Superior temporal gyrus (tissue), 1 donor: Measurements from ENCODE around the gene CEACAM16.
"Not testable (repeated sequence)": the region's sequence is repeated elsewhere in the genome, so short reads cannot be mapped to it uniquely, and the experiment has no call there.

Experiments used
- DNase-seq: peaks from one replicate; pipeline ENCODE4 v3.0.0-alpha.2; 2016; ENCODE audit errors: extremely low spot score

Gene CEACAM16

DNA sequence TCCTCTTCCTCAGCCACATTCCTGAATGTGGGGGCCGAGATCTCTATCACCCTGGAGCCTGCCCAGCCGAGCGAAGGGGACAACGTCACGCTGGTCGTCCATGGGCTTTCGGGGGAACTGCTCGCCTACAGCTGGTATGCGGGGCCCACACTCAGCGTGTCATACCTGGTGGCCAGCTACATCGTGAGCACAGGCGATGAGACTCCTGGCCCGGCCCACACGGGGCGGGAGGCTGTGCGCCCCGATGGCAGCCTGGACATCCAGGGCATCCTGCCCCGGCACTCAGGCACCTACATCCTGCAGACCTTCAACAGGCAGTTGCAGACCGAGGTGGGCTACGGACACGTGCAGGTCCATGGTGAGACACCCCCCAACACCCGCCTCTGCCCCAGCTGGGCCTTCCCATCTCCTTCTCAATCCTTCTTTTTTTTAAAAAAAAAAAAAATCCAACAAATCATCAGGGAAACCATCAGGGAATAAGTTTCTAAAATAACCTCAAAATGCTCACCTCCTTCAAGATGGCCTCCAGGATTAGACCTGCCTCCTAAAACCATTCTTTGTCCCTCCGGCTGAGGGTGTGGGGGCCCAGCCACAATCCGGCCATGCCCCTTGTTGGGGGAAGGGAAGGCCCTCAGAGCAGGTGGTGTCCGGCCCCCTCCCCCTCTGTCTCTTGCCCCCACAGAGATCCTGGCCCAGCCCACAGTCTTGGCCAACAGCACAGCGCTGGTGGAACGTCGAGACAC is 4.6 kb downstream of the CEACAM16 start:
- DNase-seq: no peak

DNA sequence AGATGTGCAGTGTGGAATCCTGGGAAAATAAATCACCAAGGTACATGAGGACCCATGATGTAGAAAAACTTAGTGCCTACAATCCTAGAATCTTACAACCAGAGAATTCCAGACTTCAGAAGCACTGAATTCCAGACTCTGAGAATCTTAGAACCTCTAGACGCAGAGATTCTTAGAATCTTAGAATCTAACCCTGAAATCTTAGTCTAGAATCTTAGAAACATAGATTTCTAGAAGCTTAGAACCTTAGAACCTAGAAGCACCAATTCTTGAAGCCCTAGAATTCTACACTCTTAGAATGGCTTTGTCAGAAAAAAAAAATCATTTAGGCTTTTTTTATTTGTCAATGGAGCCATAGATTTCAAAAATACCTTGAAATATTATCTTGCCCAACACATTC is 6.0 kb downstream of the CEACAM16 start:
- DNase-seq: no peak

DNA sequence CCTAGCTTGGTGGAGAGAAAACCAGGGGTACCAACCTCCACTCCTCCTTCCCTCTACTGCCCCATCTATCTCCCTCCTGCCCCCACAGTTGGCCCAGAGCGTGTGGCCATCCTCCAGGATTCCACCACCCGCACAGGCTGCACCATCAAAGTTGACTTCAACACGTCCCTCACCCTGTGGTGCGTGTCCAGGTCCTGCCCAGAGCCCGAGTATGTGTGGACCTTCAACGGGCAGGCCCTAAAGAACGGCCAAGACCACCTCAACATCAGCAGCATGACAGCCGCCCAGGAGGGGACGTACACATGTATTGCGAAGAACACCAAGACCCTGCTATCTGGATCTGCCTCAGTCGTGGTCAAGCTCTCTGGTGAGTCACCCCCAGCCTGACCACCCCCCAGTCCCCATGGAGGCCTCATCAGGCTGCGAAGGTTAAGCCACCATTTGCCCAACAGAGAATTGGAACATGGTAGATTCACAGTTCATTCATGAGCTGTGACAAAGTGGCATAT is 6.6 kb downstream of the CEACAM16 start:
- DNase-seq: no peak

DNA sequence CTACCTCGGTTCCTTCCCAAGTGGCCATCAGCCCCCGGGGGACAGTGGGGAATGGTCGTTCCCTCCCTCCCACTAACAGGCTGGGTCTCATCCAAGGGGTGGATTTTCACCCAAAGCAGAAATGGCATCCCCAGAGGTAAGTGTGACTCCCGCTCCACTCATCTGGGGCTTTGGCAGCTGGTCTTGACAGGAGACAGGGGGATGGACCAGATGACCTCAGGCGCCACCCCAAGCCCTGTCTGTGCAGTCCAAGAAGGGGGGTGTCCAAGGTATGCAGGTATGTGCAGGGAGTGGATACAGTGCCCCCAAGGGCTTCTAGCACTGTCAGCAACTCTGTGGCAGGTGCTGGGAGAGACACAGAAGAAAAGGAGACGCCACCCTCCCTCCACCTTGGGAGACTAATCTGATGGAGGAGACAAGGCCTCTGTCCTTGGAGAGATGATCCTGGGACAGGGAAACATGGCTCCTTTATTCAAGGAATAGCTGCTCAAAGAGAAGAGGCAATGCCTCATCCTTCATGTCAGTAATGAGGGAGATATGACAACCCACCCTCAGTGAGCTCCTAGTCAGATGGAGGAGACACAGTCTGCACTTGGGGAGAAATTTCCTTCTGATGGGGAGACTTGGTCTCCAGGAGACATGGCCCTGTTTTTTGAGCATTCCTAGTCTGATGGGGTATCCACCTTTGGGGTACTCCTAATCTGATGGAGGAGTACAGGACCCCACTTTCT is 7.7 kb downstream of the CEACAM16 start:
- no peak for DNase-seq

DNA sequence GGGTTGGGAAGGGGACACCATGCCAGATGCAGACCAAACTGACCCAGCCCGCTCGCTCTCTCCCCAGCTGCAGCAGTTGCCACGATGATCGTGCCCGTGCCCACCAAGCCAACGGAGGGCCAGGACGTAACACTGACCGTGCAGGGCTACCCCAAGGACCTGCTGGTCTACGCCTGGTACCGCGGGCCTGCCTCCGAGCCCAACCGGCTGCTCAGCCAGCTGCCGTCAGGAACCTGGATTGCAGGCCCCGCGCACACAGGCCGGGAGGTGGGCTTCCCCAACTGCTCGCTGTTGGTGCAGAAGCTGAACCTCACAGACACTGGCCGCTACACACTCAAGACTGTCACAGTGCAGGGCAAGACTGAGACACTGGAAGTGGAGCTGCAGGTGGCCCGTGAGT is 8.8 kb downstream of the CEACAM16 start:
- DNase-seq: no peak

DNA sequence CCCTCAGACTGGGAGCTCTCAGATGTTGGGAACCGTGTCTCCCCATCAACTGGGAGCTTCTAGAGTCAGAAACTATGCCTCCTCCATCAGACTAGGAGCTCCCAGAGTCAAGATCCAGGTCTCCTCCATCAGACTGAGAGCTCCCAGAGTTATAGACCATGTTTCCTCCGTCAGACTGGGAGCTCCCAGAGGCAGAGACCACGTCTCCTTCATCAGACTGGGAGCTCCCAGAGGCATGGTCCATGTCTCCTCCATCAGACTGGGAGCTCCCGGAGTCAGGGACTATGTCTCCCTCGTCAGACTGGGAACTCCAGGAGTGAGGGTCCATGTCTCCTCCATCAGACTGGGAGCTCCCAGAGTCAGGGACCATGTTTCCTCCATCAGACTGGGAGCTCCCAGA is 10.0 kb downstream of the CEACAM16 start:
- no peak for DNase-seq

DNA sequence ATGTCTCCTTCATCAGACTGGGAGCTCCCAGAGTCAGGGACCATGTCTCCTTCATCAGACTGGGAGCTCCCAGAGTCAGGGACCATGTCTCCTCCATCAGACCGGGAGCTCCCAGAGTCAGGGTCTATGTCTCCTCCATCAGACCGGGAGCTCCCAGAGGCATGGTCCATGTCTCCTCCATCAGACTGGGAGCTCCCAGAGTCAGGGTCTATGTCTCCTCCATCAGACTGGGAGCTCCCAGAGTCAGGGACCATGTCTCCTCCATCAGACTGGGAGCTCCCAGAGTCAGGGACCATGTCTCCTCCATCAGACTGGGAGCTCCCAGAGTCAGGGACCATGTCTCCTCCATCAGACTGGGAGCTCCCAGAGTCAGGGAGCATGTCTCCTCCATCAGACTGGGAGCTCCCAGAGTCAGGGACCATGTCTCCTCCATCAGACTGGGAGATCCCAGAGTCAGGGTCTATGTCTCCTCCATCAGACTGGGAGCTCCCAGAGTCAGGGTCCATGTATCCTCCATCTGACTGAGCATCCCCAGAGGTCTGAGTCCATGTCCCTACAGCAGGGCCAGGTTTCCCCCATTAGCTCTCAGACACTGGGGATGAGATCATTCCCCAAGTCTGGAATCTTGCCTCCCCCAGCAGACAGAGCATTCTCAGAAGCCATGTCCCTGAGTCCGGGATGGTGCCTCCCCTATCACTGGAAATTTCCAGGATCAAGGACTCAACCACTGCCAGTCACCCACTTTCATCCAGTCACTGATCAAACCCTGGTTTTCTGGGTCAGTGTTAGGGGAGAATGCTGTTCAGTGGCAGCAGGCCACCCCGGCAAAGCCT is 10.7 kb downstream of the CEACAM16 start:
- not testable (repeated sequence) for DNase-seq

DNA sequence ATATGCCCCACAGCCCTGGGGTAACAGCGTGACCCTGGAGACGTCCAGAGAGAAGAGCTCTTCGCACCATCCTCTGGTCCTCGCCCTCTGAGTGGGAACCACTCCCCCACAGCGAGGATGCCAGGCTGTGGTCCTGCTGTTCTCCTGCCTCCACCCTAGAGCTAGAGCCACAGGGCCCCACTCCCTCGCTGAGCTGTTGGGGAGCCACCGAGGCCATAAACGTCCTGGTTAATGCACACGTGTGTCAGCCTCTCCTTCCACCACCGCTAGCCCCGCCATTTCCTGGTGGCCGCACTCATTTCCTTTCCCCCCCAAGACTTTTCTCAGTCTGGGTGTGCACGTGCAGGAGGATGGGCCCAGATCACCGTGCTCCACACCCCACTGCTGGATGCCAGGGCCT is 11.5 kb downstream of the CEACAM16 start:
- DNase-seq: no peak

DNA sequence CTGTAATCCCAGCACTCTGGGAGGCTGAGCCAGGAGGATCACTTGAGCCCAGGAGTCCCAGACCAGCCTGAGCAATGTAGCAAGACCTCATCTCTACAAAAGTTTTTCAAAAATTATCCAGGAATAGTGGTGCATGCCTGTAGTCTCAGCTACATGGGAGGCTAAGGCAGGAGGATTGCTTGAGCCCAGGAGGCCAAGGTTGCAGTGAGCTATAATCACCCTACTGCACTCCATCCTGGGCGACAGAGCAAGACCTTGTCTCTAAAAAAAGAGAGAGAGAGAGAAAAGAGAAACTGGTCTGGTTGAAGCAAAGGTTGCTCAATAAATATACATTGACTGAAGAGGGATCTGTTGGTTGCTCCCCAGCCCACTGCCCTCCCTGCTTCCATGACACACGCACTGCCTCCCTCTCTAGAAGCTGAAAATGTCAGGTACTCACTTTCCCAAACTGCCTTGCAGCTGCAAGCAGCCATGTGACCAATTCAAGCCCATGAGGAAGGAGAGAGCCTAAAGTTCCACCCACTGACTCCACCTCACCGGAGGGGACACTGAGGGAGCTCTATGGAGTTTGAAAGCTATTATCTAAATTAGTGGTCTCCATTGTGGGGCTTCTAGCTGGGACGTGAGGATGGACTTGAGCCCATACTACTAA is 14.0 kb downstream of the CEACAM16 start:
- DNase-seq: no peak

DNA sequence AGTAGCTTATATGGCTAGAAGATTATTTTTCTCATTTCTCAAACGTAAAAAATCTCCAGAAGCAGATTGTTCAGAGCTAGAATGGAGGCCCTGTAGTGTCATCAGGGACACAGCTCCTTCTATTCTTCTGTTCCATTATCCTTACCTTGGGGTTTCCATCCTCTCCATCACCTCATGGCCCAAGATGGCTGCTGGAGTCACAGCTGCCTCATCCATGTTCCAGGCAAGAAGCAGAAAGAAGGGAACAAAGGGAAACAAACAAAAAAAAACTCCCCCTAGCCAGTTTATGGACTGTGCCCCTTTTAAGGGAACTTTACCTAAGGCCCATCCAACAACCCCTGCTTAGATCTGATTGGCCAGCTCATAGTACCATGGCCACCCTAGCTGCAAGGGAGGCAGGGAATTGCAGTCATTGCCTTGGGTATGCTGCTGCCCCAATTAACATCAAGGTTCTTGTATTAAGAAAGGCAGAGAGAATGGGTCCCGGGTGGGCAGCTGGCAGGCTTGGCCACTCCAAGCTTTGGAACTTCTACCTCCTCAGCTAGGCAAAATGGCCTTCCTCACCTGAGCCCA is 15.7 kb downstream of the CEACAM16 start:
- DNase-seq: no peak

DNA sequence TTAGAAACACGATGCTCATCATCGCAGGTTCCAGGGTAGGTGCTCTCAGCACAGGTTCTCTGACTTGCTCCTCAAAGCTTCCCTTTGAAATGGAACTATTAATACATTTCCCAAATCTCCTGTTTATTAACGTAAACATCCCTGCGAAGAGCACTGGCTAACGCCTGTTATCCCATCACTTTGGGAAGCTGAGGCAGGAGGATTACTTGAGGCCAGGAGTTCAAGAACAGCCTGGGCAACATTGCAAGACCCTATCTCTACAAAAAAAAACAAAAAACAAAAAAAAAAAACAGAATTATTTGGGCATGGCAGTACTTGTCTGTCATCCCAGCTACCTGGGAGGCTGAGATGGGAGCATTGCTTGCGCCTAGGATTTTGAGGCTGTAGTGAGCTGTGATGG is 18.7 kb downstream of the CEACAM16 start:
- DNase-seq: no peak

DNA sequence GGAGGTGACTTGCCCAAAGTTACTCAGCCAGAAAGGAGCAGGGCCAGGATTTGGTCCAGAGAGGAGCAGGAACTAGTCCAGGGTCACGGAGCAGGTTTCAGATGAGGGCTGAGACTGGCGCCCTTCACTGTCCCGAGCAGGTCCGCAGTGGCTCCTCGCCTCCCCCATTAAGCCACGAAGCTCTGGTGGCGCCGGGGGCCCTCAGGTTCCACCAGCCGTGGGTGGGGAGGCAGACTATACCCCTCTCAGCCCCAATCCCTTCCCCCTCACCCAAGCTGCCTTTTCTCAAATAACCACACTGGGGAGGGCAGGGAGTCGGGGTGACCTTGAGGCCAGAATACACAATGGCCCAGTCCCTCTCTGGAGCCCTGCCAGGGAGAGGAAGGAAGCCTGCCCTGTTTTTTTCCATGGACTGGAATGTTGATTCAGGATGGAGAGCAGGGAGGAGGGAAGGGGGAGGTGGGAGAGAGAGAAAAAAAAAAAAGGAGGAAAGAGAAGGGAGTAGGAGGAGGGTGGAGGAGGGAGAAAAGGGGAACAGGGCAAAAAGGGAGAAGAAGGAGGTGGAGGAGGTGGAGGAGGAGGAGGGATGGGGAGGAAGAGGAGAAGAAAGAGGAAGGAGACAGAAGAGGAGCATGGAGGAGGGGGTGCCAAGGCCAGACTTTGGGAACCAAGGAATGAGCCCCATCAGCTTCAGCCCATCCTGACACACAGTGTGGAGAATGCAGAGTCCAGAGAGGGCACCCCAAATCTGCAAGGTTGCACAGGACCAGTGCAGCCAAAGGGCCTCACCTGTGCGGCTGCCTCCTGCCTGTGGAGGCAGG is 19.7 kb downstream of the CEACAM16 start:
- no peak for DNase-seq

DNA sequence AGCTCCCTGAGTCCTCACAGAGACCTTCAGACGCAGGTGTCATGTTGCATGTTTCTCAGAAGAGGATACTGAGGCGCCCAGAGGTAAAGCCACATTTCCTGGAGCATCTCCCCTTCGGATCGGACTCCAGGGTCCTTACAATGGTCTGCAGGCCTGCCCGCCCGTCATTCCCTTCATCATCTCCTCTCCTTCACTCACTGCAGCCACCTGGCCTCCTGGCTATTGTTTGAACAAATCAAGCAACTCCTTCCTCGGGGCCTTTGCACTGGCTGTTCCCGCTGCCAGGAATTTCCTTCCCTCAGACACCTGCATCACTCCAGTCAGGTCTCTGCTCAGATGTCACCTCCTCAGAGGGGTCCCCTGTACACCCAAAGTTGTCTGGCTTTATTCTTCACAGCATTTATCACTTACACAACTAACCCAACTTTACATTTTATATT is 20.3 kb downstream of the CEACAM16 start:
- no peak for DNase-seq

DNA sequence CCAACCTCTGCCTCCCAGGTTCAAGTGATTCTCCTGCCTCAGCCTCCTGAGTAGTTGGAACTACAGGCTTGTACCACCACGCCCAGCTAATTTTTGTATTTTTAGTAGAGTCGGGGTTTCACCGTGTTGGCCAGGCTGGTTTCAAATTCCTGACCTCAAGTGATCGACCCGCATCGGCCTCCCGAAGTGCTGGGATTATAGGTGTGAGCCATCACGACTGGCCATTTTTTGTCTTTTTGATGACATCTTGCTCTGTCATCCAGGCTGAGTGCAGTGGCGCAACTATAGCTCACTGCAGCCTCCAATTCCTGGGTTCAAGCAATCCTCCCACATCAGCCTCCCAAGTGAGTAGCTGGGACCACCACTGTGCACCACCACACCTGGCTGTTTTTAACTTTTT is 21.4 kb downstream of the CEACAM16 start:
- not testable (repeated sequence) for DNase-seq

DNA sequence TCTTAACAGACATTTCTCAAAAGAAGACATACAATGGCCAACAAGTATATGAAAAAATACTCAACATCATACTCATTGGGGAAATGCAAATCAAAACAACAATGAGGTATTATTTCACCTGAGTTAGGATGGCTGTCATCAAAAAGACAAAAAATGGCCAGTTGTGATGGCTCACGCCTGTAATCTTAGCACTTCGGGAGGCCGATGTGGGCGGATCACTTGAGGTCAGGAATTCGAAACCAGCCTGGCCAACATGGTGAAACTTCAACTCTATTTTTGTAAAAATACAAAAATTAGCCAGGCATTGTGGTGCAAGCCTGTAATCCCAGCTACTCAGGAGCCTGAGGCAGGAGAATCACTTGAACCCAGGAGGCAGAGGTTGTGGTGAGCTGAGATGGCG is 22.0 kb downstream of the CEACAM16 start:
- DNase-seq: no peak

DNA sequence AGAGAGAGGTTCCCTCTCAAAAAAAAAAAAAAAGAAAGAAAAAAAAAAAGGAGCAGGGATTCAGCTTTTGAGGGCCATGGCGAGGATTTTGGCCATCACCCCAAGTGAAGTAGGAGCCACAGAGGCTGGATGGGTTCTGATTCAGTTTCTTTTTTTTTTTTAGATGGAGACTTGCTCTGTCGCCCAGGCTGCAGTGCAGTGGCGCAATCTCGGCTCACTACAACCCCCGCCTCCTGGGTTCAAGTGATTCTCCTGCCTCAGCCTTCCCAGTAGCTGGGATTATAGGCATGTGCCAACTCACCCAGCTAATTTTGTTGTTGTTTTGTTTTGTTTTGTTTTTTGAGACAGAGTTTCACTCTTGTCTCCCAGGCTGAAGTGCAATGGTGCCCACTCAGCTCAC is 22.4 kb downstream of the CEACAM16 start:
- not testable (repeated sequence) for DNase-seq

DNA sequence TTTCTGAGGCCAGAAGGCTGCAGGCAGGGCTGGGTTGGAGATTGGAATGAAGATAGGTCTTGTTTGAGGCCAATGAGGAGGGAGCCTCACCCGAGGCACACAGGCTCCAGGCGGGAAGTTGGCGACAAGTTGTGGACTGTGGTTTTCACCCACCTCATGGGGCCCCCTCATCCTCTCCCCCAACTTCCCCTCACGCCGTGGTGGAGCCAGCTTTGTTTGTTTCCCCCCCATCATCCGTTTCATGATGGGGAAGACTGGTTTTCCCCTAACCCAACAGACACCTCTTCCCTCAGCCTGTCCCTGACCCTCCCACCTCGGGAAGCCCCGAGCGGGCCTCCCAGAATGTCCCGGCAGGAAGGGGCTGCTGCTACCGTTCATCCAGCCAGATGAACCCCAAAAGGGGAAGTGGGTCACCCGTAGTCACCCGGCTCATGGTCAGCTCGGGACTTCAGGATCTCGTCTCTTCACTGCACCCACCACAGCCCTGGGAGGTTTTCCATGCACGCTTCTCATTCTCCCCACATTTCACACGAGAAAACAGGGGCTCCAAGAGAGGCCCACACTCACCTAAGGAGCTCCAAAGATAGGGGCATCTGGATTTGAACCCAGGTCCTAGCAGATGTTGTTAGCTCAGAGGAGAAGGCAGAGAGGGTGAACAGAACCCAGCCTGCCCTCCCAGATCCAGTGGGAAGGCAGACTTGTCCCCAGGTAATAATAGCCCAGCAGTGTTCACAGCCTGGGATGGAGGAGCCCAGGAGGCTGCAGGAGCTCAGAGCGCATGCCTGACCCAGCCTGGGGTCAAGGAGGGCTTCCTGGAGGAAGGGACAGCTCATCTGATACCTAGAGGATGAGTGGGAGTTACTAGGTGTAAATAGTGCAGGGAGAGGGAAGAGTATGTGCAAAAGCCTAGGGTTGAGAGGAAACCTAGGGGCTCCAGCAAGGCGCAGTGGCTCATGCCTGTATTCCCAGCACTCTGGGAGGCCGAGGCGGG is 23.5 kb downstream of the CEACAM16 start:
- no peak for DNase-seq

DNA sequence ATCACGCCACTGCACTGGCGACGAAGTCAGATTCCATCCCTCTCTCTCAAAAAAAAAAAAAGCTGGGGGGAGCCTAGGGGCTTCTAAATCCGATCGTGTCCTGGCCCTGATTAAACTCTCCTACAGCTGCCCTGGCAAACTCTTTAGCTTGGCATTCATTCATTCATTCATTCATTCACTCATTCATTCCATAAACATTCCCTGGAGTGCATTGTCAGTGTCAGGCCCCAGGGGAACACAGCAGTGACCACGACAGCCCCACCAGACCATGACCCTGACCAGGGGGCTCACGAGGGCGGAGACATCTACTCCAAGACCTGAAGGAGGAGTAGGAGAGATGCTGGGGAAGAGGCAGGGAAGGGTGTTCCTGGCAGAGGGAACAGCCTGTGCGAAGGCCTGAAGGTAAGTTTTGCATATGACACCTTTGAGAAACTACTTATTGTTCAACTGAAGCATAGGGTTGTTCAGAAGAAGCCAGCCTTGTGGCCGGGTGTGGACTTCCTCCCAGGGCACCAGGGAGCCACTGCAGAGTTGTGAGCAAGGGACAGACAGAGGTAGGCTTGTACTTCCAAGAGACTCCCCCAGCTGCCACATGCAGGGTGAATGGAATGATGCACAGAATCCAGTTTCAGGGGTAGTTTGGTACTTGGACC is 24.5 kb downstream of the CEACAM16 start:
- no peak for DNase-seq

DNA sequence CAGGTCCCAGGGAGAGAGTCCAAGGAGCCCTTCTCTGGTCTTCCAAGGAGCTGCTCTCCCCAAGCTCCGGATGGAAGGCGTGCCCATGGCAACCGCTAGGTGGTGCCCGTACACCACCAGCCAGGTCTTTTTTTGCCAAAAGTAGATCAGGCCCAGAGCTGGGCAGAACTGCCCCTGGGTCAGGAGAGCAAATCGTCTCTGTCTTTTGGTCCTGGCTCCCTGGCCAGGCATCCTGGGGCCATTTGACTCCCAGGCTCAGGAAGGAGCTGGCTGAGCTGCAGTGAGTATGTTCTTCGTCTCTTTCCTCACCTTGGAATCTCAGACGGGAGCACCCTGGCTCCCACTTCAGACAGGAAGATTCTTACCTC is 25.0 kb downstream of the CEACAM16 start:
- peak; percentile 85 for DNase-seq
